Bone marrow (tissue), 2 donors: ENCODE results near the gene NR2C1.
A peak's percentile ranks its signal among the peaks of the same experiment; 100 is the strongest.
"Not testable (repeated sequence)": the region's sequence is repeated elsewhere in the genome, so short reads cannot be mapped to it uniquely, and the experiment has no call there.

Source experiments
- DNase-seq, 2 donors: peaks; one replicate each; lab custom pipeline; 2025; lab: John Stamatoyannopoulos, UW

NR2C1 gene

DNA sequence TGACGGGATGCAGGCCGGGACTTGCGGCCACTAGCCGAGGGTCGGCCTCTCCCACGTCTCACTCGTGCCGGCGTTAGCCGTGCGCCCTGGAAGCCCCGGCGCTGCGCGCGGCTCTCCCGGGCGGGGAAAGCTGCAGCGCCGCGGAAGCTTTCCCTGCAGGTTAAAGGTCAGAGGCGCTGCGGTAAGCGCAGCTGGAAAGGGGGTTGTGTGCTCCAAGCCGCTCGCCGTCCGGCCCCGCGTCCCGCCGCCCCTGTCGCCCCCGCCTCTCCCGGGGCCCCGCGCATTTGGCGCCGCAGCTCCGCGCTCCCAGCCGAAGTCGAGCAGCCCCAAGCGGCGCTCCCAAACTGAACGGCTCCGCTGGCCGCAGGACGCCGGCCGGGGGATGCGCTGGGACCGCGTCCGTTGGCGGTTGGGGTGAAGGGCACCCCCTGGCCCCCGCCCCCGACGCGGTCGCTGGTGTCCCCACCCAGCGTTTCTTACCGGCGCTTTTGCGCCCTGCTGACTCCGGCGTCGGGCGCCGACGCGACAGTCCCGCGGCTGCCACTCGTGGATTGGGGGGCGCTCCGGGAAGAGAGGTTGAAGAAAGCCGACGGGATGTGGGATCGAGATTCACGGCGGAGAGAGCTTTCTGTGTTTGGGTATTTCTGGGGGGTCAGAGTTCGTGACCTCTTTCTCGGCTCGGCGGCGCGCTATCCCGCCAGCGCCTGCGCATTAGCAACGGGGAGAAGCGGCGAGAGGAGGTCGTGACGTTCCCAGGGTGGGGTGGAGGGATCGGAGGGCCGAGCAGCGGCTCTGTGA, at the start of gene NR2C1:
NR2C1 (minus strand) TSS at position 719 of the 798 bp plus-strand sequence. CDS start 6,234 bp downstream, outside the sequence.
- DNase-seq = peak; percentile 61 to 97

DNA sequence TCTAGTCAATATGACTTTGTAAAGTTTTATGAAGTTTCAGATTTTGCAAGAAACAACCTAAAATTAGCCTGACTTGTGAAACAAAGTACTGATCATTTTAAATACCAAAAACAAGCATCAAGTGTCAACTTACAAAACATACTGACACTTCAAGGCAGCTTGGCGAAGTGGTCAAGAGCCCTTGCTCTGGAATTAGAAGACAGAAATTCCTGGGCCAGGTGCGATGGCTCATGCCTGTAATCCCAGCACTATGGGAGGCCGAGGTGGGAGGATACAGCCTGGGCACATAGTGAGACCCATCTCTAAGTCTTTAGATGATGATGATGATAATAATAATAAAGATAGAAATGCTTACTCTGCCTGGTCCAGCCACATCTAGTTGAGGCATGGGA, 45.4 kb upstream of the NR2C1 start:
- no peak for DNase-seq

DNA sequence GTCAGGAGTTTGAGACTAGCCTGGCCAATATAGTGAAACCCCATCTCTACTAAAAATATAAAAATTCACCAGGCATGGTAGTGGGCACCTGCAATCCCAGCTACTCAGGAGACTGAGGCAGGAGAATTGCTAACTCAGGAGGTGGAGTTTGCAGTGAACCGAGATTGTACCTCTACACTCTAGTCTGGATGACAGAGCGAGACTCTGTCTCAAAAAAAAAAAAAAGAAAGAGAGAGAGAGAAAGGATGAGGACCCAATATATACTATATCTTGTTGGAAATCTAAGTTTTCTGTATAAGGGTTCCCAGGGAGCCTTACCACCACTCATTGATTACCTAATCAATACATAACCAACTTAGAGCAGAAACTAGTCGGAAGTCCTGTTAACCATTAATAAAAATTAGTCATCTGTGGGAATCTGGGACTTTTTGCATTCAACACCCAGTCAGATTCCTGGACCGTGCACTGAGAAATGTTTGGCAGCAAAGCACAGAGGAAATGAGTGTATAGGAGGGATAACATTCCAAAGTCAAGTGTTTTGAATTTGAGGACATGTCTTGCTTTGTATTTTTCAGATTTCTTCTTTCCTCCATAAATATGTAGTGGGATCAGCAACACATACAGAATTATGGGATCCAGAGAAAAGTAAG, 44.8 kb upstream of the NR2C1 start:
- no peak for DNase-seq

DNA sequence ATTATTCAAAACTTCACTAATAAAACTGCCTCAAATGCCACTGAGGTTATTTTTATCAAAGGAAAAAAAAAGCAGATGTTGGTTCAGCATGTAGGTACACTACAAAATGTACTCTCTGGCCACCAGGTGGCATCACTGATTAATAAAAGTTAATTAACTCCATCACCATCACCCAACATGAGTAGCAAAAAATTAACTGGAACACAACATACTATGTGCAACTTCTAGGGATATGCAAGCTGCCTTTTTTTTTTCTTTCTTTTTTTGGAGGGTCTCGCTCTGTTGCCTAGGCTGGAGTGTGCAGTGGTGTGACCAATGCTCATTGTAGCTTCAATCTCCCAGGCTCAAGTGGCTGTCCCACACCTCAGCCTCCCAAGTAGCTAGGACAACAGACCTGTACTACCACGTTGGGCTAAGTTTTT, 43.8 kb upstream of the NR2C1 start:
- peak in 1 of 2 donors; percentile 48 for DNase-seq

DNA sequence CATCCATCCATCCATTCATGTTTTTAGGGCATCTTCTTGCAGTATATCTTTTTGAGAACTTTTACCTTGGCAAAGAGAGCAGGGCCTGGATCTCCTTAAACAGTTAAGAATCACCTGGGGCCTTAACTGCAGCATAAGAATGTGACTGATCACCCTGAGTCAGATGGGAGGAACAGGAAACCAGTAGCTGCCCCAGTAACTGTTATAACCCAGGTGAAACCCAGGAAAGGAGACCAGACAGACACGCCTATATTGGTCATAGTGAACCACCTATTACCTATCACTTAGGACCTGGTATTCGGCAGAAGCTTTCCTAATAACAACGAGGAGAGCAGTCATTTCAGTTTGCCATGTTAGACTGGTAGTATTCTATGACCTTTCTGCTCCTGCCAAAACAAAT, 43.4 kb upstream of the NR2C1 start:
- DNase-seq = no peak

DNA sequence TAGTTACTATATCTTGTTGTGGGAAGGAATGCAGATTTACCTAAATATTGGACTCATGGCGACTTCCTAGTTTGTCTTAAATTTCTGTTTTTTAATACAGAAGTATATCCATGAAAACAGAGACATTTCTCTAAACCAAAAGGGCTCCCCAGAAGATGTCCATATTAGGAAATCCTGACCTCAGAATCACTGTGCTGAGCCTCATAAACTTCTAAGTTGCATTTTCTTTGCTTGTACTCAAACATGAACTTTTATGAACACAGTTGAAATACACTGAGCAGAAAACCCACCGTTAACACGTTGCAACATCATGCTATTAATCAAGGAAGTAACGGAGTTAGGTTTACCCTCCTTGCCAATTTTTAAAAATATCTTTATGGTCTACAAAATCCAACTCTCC, 42.9 kb upstream of the NR2C1 start:
- DNase-seq = no peak

DNA sequence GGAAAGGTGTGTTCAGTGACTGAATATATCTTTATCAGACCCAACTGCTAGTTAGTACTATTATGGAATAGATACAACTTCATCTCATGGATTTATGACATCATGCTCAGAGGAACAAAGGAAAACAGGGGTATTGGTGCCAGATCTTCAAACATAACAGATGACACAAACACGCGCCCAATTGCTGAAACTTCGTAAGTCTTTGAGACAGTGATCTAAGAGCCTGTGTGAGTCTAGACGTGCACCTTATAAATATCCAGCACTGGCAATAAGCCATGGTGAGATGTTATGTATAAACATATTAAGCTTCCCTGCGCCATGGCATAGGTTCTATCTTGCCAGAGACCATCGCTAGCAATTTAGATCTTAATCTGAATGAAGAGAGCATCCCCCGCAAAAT, 42.2 kb upstream of the NR2C1 start:
- DNase-seq = no peak

DNA sequence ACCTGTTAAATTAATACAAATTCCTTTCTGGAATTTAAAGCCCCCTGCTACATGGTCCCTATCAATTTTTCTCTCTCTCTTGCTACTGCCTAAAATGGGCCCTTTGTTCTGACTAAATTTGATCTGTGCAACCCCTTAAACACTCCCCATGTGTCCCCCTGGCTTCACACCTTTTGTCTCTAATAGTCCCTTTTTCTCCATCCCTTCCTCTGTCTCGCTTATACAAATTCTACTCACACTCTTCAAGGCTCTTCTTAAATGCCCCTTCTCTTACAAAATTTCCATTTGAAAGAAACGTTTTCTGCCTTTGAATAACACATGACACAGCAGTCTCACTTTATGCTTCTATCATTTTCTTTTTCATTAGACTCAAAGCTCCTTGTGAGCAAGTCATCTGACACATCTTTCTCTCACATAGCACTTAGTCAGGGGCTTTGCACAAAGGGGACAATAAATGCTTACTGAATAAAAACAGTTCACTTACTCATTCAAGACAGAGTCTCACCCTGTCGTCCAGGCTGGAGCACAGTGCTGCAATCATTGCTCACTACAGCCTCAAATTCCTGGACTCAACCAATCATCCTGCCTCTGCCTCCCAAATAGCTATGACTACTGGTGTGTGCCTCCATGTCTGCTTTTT, 41.5 kb upstream of the NR2C1 start:
- DNase-seq = no peak

DNA sequence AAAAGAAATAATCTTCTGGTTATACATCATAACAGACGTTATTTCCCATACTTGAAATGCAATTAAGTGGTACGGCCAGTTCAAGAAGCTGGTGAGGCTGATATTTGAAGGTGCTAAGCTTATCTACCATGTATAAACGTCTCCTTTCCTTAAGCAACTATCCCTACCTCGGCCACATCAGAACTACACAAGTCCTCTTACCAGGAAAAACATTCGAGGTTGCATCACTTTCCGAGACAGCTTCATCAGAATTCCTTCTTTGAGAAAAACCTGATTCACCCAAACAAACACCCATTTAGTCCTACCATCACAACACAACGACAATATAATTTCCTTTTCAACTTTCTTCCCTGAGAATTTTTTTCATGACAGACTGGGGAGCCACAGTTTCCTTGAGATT, 33.9 kb upstream of the NR2C1 start:
- no peak for DNase-seq

DNA sequence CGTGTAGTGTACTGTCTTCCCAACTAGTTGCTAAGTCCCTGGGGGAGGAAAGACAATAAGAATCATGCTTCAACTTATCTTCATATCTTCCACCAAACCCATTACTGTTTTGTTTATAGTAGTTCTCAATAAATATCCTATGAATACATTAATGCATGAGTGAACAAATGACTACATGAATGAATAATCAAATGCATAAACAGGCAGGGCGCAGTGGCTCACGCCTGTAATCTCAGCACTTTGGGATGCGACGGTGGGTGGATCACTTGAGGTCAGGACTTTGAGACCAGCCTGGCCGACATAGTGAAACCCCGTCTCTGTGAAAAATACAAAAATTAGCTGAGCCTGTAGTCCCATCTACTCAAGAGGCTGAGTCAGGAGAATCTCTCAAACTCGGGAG, 32.1 kb upstream of the NR2C1 start:
- DNase-seq = no peak

DNA sequence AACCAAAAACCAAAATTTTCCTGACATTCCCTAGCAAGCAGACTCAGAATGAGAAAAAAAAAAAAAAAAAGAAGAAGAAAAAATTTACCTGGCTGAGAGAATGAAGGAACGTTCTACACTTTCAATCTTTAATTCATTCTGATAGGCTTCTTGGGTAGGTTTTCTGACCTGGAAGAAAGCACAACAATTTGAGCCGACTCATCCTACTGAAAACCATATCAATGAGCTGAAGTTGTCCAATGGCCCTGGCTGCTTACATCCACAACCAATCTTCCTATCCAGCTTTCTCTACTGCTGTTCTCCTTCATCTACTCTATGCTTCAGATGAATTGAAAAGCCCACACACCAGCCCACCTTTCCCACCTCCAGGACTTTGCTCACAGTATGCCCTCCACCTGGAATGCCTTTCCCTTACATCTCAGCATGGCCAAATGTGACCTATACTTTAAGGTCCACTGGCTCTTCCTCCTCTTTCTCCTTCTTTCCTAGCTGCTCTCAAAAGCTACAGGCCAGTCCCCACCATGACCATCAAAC, 31.6 kb upstream of the NR2C1 start:
- no peak for DNase-seq

DNA sequence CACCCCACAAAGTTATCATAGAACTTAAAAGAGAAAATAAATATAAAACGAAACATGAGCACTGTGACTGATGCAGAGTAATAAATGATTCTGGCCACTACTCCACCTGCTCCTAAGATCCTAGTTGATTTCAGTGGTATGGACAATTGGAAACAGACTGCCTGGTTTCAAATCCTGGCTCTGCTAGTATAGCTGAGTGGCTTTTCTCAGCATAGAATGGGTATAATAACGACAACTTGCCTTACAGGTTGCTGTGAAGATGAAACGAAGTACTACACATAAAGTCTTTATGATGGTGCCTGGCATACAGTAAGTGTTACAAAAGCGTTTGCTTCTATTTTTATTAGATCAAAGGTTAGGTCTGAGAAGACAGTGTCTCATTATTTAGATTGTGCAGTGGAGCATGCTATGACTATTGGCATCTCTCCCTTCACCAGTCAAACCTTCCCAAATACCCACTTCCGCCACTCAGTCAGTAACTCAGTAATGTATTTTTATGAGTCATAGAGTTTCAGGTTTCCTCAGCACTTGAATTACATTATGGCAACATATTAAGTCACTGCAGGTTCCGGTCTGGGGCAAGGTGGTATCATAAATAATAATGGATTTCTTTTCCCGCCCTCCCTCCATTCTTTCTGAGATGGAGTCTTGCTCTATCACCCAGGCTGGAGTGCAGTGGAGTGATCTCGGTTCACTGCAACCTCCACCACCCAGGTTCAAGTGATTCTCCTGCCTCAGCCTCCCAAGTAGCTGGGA, 29.7 kb upstream of the NR2C1 start:
- DNase-seq = no peak

DNA sequence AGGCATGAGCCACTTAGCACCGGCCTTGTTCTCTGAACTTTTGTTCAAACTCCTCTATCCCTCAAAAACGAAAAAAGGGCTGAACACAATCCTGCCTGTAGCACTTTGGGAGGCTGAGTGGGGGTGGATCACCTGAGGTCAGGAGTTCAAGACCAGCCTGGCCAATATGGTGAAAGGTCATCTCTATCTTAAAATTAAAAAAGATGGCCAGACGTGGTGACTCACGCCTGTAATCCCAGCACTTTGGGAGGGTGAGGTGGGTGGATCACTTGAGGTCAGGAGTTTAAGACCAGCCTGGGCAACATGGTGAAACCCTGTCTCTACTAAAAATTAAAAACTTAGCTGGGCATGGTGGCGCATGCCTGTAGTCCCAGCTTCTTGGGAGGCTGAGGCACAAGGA, 28.5 kb upstream of the NR2C1 start:
- not testable (repeated sequence) for DNase-seq

DNA sequence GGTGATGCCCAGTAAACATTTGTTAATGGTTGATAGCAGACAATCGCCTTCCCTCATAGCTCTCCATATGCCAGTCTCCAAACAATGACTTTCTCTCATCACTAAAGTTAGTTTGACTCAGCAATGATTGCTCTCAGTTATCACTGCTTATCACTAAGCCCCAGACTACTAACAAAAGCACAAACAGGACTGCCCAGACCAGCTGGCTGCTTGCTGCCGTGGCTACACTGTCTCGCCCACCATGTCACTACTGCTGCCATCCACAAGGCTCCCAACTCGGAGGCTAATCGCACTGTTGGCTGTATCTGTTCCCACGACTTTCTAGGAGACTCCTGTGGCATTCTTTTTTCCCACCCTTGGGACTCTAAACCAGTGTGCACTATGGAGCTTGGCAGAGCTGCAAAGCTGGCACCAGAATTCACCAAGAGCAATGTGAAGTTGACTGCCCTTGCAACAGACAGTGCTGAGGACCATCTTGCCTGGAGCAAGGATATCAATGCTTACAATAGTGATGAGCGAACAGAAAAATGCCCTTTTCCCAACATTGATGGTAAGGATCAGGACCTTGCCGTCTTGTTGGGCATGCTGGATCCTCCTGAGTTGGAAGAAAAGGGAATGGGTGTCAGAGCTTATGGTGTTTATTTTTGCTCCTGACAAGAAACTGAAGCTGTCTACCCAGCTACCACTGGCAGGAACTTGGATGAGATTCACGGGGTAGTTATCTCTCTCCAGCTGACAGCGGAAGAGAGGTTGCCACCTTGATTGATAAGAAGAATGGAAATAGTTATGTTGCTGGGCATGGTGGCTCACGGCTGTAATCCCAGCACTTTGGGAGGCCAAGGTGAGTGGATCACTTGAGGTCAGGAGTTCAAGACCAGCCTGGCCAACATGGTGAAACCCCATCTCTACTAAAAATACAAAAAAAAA, 27.1 kb upstream of the NR2C1 start:
- DNase-seq = no peak

DNA sequence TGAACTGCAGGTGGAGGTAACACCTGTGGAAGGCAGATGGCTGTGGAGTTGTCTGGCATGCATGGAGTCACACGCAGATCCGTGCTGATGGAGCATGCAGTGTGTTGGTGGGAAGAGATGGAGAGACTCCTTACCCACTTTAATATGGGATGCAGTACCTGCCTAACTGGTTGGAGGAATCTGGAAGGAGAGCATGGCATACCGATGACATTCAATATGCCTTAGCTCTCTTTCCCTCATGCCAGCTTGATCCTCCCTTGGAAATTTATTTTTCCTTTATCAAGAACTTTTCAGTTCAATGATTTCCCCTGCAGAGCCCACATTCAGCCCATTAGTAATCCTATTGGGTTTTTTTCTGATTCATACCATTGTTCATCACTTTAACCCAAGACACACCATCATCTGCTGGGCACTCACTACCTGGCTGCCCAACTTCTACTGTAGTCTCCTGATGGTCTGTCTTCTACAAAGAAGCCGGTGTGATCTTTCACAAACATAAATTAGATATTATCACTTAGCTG, 25.9 kb upstream of the NR2C1 start:
- no peak for DNase-seq

DNA sequence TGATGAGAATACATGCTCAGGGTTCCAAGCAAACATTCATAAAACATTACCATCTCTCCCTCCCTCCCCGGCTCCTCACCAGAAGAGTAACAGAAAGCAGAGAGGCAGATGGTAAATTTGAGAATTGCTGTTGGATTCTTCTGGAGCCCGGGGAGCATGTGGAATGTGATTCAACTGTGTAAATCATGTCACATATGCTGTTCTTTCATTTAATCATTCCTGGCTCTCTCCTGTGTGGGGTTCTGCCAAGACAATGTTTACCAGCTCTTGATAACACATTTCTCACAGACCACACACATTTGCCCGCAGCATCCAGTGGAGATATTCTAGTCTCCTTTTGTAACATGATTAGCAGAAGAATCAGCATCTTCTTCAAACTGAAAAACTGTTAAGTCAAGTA, 23.4 kb upstream of the NR2C1 start:
- no peak for DNase-seq

DNA sequence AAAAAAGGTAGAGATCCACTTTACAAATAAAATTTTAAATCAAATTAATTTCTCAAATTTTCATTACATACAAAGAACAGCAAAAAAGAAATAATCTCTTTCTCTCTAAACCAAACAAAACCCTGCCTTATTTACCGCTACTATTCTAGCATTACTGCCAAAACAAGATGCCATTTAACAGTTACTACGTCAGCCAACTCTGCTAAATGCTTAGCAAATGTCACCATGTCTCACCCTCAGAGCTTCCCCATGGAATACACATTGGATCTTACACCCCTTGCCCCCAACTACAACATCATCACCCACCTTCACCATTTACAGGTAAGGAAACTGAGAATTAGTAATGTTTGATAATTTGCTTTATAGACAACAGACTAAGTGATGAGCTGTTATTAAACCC, 23.0 kb upstream of the NR2C1 start:
- no peak for DNase-seq

DNA sequence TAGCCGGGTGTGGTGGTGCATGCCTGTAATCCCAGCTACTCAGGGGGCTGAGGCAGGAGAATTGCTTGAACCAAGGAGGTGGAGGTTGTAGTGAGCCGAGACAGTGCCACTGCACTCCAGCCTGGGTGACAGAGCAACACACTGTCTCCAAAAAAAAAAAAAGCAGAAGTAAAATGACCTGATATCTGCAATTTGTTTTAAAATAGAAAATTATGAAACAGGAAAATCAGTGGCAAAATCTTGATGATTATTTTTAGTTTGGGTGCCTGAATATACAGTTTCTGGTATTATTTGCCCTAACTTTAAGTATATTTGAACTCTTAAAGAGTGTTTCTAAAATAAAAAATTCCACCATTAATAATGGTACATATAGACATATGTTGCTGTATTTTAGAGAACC, 22.4 kb upstream of the NR2C1 start:
- not testable (repeated sequence) for DNase-seq

DNA sequence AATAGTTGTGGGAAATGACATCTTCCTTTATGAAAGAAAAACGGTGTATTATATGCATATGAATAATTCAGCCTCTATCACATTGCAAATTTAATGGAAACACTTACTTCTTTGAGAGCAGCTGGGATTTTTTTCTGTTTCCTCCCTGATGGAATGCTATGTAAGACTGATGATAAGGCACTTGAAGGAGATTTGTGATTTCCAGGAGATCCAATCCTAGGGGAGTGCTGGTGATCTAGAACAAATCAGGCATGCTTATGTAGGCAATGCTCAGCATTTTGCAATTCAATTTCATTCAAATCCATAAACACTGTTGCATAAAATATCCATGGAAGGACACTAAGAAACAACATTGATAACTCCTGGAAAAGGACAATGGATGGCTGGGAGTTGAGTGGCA, 16.0 kb upstream of the NR2C1 start:
- DNase-seq = no peak

DNA sequence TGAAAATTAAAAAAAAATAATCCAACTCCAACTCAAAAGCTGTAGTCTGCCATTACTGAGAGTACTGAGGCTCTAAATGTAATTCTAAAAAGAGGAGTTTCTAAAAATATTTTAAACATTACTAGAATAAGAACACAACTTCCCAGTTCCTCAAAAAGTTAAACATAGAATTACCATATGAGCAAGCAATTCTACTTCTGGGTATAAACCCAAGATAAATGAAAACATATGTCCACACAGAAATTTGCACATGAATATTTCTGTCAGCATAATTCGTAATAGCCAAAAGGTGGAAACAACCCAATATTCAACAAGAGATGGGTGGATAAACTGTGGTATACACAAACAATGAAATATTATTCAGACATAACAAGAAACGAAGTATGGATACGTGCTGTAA, 15.0 kb upstream of the NR2C1 start:
- DNase-seq = no peak

DNA sequence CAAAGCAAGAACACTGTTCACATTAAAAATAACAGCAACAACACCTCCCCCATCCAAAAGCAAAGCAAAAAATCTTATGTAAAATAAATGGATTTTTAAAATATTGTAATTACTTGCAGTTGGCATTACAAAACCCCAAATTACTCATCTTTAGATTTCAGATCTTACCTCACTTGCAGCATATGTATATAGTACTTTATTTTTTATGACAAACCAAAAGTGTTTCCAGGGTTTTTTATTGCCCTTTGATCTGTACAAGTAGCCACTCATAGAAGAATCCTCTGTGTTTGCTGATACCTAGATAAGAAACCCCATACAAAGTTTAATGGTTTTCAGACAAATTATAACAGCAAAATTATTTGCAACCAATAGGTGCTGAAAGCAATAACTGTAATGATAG, 12.2 kb upstream of the NR2C1 start:
- DNase-seq = no peak
